Measurements from ENCODE around the gene CSNK2A3. TPM values are rescaled to one million over a fixed set of nuclear protein-coding genes. Genes with fewer than 3 reads are reported as not detected.

Gene CSNK2A3
- total RNA-seq, 2 donors from 2014 or later: 0.57 to 0.64 TPM

DNA sequence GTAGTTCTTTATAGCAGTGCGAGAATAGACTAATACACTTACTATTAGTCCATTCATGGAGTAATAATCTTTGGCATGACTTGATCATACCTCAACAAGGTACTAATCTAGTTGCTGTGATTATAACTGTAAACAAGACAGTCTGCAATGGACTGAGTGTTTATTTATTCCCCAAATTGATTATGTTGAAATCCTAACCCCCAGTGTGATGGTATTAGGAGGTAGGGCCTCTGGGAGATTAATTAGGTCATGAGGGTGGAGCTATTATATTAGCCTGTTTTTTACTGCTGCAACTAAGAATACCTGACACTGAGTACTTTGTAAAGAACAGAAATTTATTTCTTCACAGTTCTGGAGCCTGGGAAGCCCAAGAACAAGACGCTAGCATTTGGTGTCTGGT, 30.9 kb upstream of the CSNK2A3 start:
- H3K4me1 ChIP-seq: no peaks in the 10 kb centered on the region
- no peaks in the 10 kb centered on the region for H3K36me3 ChIP-seq
- H3K27ac ChIP-seq: no peak overlapping the region
- H3K9me3 ChIP-seq: no peaks in the 10 kb centered on the region
- no peak overlapping the region for H3K4me3 ChIP-seq
- DNase-seq: no peak
- intact Hi-C loops (cut with DNase I): no loop called here
- TF ChIP-seq, protein P1, sequence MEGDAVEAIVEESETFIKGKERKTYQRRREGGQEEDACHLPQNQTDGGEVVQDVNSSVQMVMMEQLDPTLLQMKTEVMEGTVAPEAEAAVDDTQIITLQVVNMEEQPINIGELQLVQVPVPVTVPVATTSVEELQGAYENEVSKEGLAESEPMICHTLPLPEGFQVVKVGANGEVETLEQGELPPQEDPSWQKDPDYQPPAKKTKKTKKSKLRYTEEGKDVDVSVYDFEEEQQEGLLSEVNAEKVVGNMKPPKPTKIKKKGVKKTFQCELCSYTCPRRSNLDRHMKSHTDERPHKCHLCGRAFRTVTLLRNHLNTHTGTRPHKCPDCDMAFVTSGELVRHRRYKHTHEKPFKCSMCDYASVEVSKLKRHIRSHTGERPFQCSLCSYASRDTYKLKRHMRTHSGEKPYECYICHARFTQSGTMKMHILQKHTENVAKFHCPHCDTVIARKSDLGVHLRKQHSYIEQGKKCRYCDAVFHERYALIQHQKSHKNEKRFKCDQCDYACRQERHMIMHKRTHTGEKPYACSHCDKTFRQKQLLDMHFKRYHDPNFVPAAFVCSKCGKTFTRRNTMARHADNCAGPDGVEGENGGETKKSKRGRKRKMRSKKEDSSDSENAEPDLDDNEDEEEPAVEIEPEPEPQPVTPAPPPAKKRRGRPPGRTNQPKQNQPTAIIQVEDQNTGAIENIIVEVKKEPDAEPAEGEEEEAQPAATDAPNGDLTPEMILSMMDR (IDR thresholded peaks at IDR 0.05): no peak
- H3K27me3 ChIP-seq: no peaks in the 10 kb centered on the region
- no peak overlapping the region for H3K9ac ChIP-seq (ENCODE audit: low read depth in 2 of 2, low read length in 2 of 2)

DNA sequence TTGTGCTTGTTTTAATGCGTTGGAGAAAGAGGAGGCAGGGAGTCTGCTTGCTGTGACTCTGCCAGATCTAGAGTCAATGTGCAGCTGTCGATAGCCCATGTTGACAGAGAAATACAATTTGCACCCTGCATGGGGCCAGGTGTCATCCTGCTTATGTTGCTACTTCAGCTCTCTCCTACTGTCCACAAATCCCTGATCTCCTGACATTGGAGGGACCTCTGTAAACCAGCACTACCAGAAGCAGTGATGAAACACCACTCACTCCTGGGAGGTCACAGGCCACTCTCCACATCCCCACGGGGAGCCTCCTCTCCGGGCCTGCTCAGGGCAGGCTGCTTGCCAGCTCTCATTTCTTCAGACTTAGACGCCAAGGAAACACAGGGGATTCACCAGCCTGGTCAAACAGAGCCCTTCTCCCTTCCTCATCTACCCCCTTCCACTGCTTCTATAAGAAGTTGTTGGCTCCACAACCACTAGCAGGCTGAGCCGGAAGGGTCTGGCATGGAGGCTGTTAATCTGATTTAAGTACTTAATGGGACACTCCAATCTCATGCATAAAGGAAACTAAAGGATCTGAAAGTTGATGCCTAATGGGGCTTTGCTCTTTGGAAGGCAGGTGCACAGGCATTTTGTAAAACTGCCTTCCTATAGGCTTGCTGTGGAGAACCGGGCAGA, 29.9 kb upstream of the CSNK2A3 start:
- Histone ChIP-seq H3K9me3 (no peaks in the 10 kb centered on the region), H3K27me3 (no peaks in the 10 kb centered on the region), H3K9ac (ENCODE audit: low read depth in 2 of 2, low read length in 2 of 2) (no peak overlapping the region), H3K4me1 (no peaks in the 10 kb centered on the region), H3K4me3 (no peak overlapping the region), H3K27ac (no peak overlapping the region), H3K36me3 (no peaks in the 10 kb centered on the region)
- DNase-seq: no peak
- TF ChIP-seq, protein P1 (IDR thresholded peaks at IDR 0.05): no peak
- intact Hi-C loops (cut with DNase I): no loop called here

DNA sequence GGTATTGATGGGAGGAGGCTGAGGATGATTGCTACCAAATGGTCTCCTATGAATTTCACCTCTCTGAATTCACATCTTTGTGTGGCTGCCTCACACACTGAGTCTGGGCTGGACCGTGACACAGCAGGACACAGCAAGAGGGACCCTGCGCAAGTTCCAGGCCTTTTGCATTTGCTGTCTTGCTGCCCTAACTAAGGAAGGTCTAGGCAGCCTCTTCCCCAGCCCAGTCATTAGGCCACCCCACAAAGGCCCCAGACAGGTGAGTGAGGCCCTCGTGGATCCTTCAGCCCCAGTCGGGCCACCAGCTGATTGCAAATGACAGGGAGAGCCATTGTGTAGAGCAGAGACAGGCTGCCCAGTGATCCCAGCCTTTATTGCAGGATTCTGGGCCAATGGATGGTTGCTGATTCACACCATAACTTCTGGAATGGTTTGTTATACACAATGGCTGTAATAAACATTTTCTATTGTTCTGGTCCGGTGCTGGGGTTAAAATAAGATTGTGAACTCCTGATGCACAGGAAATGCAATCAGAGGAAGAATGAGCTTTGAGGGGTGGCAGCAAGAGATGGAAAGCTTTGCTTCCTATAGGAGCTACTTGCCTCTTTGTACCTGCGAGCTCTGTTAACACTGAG, 28.5 kb upstream of the CSNK2A3 start:
- no peak for DNase-seq
- H3K9me3 ChIP-seq: no peaks in the 10 kb centered on the region
- H3K9ac ChIP-seq (ENCODE audit: low read depth in 2 of 2, low read length in 2 of 2): no peak overlapping the region
- no peak overlapping the region for H3K4me3 ChIP-seq
- H3K27ac ChIP-seq: no peak overlapping the region
- H3K27me3 ChIP-seq: no peaks in the 10 kb centered on the region
- intact Hi-C loops (cut with DNase I): no loop called here
- H3K4me1 ChIP-seq: no peaks in the 10 kb centered on the region
- H3K36me3 ChIP-seq: no peaks in the 10 kb centered on the region
- TF ChIP-seq, protein P1 (IDR thresholded peaks at IDR 0.05): no peak

DNA sequence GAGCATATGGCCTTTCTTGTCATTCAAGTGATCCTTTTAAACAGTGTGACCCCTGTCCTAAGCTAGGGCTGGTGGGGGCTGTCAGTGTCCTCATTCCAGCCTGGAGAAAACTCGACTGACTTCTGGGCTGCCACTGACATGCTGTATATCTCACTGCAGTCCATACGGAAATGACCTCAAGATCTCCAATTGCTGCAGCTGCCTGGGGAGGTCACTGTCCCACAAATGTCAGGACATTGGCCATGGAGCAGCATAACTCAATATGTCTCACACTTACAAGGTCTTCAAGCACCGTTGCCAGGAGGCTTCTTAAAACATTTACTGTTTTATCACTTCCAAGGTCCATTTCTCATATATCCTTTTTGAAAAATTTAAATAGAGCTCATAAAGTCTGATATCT, 27.8 kb upstream of the CSNK2A3 start:
- Histone ChIP-seq H3K36me3 (no peaks in the 10 kb centered on the region), H3K9me3 (no peaks in the 10 kb centered on the region), H3K27me3 (no peaks in the 10 kb centered on the region), H3K4me3 (no peak overlapping the region), H3K4me1 (no peaks in the 10 kb centered on the region), H3K9ac (ENCODE audit: low read depth in 2 of 2, low read length in 2 of 2) (no peak overlapping the region), H3K27ac (no peak overlapping the region)
- no peak for DNase-seq
- intact Hi-C loops (cut with DNase I): no loop called here
- TF ChIP-seq, protein P1 (IDR thresholded peaks at IDR 0.05): no peak

DNA sequence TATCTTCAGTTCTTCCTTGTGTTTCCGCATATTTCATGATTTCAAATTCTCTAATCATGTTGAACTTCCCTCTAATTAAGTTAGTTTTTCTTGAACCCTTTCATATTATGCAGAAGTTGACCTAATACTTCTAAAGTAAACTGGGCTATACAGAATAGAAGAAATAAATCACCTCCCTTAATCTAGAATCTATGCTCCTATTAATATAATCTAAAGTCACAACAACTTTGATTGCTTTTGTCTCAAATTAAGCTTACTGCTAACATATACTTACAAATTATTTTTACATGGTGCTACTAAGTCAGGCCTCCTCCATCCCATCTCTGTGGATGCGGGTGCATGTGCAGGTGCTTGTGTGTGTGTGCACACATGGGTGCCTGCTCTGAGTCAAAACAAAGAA, 27.3 kb upstream of the CSNK2A3 start:
- DNase-seq: no peak
- no peak overlapping the region for H3K4me3 ChIP-seq
- H3K4me1 ChIP-seq: no peaks in the 10 kb centered on the region
- H3K36me3 ChIP-seq: no peaks in the 10 kb centered on the region
- intact Hi-C loops (cut with DNase I): no loop called here
- no peak overlapping the region for H3K27ac ChIP-seq
- TF ChIP-seq, protein P1 (IDR thresholded peaks at IDR 0.05): no peak
- H3K27me3 ChIP-seq: no peaks in the 10 kb centered on the region
- no peaks in the 10 kb centered on the region for H3K9me3 ChIP-seq
- no peak overlapping the region for H3K9ac ChIP-seq (ENCODE audit: low read depth in 2 of 2, low read length in 2 of 2)
